Rectal smooth muscle tissue (tissue), 1 donor: ENCODE data around the gene FOLR1.

Experiments used
- H3K27ac ChIP-seq: one replicate; pipeline ENCODE4 v1.7.0; 2013; ENCODE audit warnings: low read depth, low read length, inconsistent platforms
- H3K27me3 ChIP-seq: one replicate; pipeline ENCODE4 v1.7.0; 2013; ENCODE audit warnings: low read length; ENCODE audit not compliant: control insufficient read depth, insufficient read depth
- H3K36me3 ChIP-seq: one replicate; pipeline ENCODE4 v1.7.0; 2013; ENCODE audit warnings: low read length; ENCODE audit not compliant: control insufficient read depth, insufficient read depth
- H3K4me1 ChIP-seq: one replicate; pipeline ENCODE4 v1.7.0; 2013; ENCODE audit warnings: low read length; ENCODE audit not compliant: control insufficient read depth, insufficient read depth
- H3K4me3 ChIP-seq: one replicate; pipeline ENCODE4 v1.7.0; 2013; ENCODE audit warnings: low read length
- H3K9ac ChIP-seq: one replicate; pipeline ENCODE4 v1.7.0; 2013; ENCODE audit warnings: low read length

The FOLR1 gene

DNA sequence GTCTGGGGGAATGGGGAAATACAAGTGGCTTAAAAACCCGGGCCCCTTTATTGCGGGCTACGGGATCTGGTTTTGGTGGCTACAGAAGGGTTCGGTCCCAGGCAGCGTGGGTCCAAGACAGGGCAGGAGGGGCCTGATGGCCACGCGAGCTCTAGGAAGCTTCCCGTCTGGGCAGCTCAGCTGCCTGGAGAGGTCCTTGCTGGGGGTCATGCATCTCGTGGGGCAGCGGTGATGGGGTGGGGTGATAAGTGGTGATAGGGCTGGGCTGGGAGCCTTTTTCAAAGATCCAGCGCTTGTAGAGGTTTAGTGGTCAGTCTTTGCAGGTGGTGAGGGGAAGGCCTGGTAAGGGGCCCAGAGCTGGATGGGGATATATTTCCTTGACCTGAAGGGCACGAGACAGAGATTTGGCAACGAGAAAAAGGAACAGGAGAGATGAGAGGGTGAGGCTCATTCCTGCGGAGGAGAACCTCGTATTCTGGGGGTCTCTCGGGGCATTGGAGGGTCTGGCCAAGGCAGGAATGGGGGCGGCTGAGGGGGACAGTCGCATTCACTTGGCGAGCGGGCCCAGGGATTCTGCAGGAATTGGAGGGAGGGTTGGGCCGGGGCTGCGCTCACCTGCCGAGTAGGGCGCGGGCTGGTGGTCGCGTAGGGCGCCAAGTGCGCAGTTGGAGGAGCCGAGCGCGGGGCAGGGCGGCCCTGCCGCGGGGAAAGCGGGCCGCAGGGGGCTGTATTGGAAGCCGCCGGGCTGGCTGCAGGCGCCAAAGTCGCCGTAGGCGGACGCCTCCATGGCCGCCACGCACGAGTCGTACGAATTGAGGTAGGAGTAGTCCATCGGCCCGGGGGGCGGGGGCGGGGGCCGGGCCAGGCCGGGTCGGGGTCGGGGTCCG lies 51.5 kb downstream of the FOLR1 start:
- Histone ChIP-seq H3K27me3 (peaks cover 44% of the 10 kb centered on the region), H3K4me3 (no peak overlapping the region), H3K9ac (no peak overlapping the region), H3K4me1 (peaks cover 11% of the 10 kb centered on the region), H3K36me3 (no peaks in the 10 kb centered on the region), H3K27ac (no peak overlapping the region)

DNA sequence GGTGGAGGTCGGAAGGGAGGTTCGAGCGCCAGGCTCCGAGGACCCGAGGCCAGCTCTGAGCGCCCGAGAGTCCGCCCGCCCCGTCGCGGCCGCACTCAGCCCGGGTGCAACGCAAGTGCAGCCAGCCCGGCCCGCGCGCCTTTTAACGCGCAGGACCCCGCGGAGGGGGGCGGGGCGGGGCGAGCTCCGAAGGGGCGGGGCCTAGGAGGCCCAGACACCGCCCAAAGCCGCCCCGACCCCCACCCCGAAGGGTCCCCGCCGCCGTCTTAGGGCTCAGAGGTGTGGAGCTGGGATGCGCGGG lies 52.1 kb downstream of the FOLR1 start, which contains the start of gene PHOX2A:
PHOX2A (minus strand) TSS at position 117 of the 301 bp plus-strand sequence. CDS start 172 bp downstream, outside the sequence.
- Histone ChIP-seq H3K27ac (no peak within 1 kb of the TSS), H3K9ac (no peak within 1 kb of the TSS), H3K27me3 (peaks cover 44% of the 10 kb centered on the region), H3K36me3 (no peaks in the 10 kb centered on the region), H3K4me1 (peaks cover 6% of the 10 kb centered on the region), H3K4me3 (no peak within 1 kb of the TSS)

DNA sequence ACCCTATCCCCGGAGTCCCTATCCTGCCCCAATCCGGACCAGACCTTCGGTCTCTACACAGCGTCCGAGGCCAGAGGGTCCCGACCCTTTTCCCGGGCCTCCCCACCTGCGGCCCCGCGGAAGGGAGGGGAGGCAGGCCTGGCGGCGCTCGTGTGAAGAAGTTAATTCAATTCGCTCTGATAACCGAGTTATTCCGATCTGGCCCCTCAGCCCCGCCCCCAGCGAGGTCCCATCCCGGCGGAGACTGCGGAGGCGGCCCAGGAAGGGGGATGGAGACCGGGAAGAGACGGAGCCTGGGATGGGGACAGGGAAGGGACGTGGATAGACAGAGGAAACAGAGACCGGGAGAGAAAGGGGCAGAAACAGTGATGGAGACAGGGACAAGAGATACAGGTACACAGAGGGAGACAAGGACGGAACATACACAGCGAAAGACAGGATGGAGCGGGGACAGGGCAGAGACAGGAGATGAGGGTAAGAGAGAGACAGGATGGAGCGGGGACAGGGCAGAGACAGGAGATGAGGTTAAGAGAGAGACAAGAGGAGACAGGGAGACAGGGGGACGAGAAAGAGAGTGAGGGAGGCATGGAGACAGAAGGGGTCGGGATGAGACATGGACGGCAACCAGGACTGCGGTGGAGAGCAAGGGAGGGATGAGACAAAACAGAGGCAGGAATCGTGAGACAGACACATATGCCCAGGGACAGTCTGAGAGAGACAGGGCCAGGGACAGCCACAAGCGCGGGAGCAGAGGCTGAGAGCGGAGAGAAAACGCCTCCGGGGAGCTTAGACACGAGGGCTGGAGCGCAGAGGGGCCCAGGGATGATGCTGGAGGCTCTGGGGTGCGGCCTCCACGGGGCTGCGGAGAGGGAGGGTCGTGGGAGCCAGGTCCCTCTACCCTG lies 52.7 kb downstream of the FOLR1 start:
- Histone ChIP-seq H3K27me3 (peaks cover 42% of the 10 kb centered on the region), H3K4me1 (peaks cover under 1% of the 10 kb centered on the region), H3K27ac (no peak overlapping the region), H3K4me3 (no peak overlapping the region), H3K9ac (no peak overlapping the region), H3K36me3 (no peaks in the 10 kb centered on the region)

DNA sequence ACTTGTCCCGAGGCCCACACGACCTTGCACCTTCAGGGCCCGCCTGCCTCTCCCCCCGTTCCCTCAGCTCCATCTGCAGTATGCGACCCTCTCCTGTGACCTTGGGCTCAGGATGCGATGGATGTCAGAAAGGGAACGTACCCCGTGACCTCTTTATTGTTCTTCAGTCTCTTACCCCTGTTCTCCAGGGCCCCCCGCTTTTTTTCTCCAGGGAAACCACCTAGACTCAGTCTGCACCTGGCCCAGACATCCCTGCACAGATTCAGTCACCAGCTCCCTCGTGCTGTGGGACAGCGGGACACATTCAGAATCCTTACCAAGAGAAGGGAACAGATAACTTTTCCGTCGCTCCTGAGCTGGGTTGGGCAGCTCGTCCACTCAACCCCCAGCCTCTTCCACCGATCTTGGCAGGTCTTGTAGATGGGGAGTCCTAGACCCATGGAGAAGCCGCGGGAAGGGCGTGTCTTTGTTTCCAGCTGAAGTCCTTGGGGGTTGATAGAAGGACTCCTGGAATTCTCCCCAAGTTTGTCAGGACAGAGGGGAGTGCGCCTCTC lies 53.4 kb downstream of the FOLR1 start:
- Histone ChIP-seq H3K27ac (no peak overlapping the region), H3K36me3 (no peaks in the 10 kb centered on the region), H3K4me3 (no peak overlapping the region), H3K27me3 (peaks cover 42% of the 10 kb centered on the region), H3K9ac (no peak overlapping the region), H3K4me1 (no peaks in the 10 kb centered on the region)
